ENCODE results near the gene VRK3.
"Not testable (repeated sequence)": the region's sequence is repeated elsewhere in the genome, so short reads cannot be mapped to it uniquely, and the experiment has no call there.

Gene VRK3

GRCh38 chr19:49954092-49954829 is 70.9 kb downstream of the VRK3 start:
- no peak for DNase-seq

GRCh38 chr19:49953416-49953815 is 71.8 kb downstream of the VRK3 start:
- DNase-seq: no peak

GRCh38 chr19:49952906-49953305 is 72.3 kb downstream of the VRK3 start:
- no peak for DNase-seq

GRCh38 chr19:49952479-49952836 is 72.7 kb downstream of the VRK3 start:
- no peak for DNase-seq

GRCh38 chr19:49951806-49952478 is 73.2 kb downstream of the VRK3 start:
- no peak for DNase-seq

- no peak for DNase-seq
Measured at GRCh38 chr19:49950956-49951526, 74.1 kb downstream of the VRK3 start.

- no peak for DNase-seq
Measured at GRCh38 chr19:49950590-49950948, 74.6 kb downstream of the VRK3 start.

GRCh38 chr19:49949742-49950589 is 75.2 kb downstream of the VRK3 start:
- DNase-seq: no peak

- no peak for DNase-seq
Measured at GRCh38 chr19:49946415-49946814, 78.8 kb downstream of the VRK3 start.

GRCh38 chr19:49944567-49944966 is 80.6 kb downstream of the VRK3 start:
- not testable (repeated sequence) for DNase-seq

- no peak for DNase-seq
Measured at GRCh38 chr19:49940482-49940791, 84.7 kb downstream of the VRK3 start.

- no peak for DNase-seq
Measured at GRCh38 chr19:49939721-49940481, 85.3 kb downstream of the VRK3 start.

- DNase-seq: no peak
Measured at GRCh38 chr19:49938662-49939061, 86.5 kb downstream of the VRK3 start.

GRCh38 chr19:49937750-49938381 is 87.3 kb downstream of the VRK3 start:
- peak; percentile 75 for DNase-seq

- DNase-seq: no peak
Measured at GRCh38 chr19:49936549-49936948, 88.6 kb downstream of the VRK3 start.

GRCh38 chr19:49933643-49934042 is 91.5 kb downstream of the VRK3 start:
- no peak for DNase-seq

- DNase-seq: no peak
Measured at GRCh38 chr19:49932731-49933131, 92.4 kb downstream of the VRK3 start.

- DNase-seq: no peak
Measured at GRCh38 chr19:49932041-49932451, 93.1 kb downstream of the VRK3 start.

GRCh38 chr19:49931293-49932040 is 93.7 kb downstream of the VRK3 start:
- DNase-seq: no peak

GRCh38 chr19:49930483-49931011 is 94.6 kb downstream of the VRK3 start:
- no peak for DNase-seq

Measured in NCI-H2107 (cell line).